Neutrophil (primary cell): ENCODE measurements around the gene CHRNA7.
"Not testable (repeated sequence)": the region's sequence is repeated elsewhere in the genome, so short reads cannot be mapped to it uniquely, and the experiment has no call there.

Source experiments
- H3K27ac ChIP-seq: fragments of 200-600 bp; sonication (generic); 2 replicates; pipeline ENCODE4 v1.5.1; 2016; ENCODE audit warnings: mild to moderate bottlenecking, moderate library complexity
- H3K27me3 ChIP-seq: fragments of 200-600 bp; sonication (generic); 2 replicates; pipeline ENCODE4 v1.6.0; 2016; ENCODE audit warnings: mild to moderate bottlenecking
- H3K36me3 ChIP-seq: fragments of 200-600 bp; sonication (generic); 2 replicates; pipeline ENCODE4 v1.5.1; 2017
- H3K4me1 ChIP-seq, 2 experiments: fragments of 200-600 bp in 1 of 2; sonication (generic) in 1 of 2; 1 replicate in 1 of 2; 2 replicates in 1 of 2; pipeline versions ENCODE4 v1.5.1 to v1.6.1; 2013 to 2016; ENCODE audit warnings: low read depth in 1 of 2, low read length in 1 of 2, mild to moderate bottlenecking in 1 of 2, moderate library complexity in 1 of 2; ENCODE audit not compliant: control insufficient read depth in 1 of 2, insufficient read depth in 1 of 2
- H3K4me3 ChIP-seq, 2 experiments: fragments of 200-600 bp in 1 of 2; sonication (generic) in 1 of 2; 1 replicate in 1 of 2; 2 replicates in 1 of 2; pipeline ENCODE4 v1.5.1; 2013 to 2016; ENCODE audit warnings: low read depth in 1 of 2, low read length in 1 of 2, mild to moderate bottlenecking in 1 of 2, moderate library complexity in 1 of 2
- H3K9me3 ChIP-seq: fragments of 200-600 bp; sonication (generic); 2 replicates; pipeline ENCODE4 v1.5.1; 2016
- TF ChIP-seq, protein P1 (sequence below): fragments of 200-600 bp; sonication (generic); IDR thresholded peaks from 2 replicates; pipeline ENCODE4 v1.5.1; 2016; ENCODE audit warnings: antibody characterized with exemption

The CHRNA7 gene

DNA sequence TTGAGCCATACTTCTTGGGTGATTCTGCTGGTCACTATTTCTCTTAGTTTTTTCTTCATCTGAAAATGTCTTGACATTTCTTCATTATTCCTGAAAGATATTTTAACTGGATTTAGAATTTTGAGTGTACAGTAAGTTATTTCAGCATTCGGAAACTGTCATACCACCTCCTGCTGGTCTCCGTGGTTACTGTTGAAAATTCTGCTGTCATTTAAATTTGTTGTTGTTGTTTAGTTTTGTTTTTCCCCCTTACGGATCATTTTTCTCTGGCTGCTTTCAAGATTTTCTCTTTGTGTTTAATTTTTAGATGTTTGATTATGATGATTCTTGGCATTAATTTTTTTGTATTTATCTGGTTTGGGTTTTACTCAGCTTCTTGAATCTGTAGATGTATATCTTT, 100.5 kb downstream of the CHRNA7 start:
- H3K4me3 ChIP-seq: no peak overlapping the region
- H3K27ac ChIP-seq: no peak overlapping the region
- H3K36me3 ChIP-seq: no peaks in the 10 kb centered on the region
- H3K27me3 ChIP-seq: no peaks in the 10 kb centered on the region
- TF ChIP-seq, protein P1, sequence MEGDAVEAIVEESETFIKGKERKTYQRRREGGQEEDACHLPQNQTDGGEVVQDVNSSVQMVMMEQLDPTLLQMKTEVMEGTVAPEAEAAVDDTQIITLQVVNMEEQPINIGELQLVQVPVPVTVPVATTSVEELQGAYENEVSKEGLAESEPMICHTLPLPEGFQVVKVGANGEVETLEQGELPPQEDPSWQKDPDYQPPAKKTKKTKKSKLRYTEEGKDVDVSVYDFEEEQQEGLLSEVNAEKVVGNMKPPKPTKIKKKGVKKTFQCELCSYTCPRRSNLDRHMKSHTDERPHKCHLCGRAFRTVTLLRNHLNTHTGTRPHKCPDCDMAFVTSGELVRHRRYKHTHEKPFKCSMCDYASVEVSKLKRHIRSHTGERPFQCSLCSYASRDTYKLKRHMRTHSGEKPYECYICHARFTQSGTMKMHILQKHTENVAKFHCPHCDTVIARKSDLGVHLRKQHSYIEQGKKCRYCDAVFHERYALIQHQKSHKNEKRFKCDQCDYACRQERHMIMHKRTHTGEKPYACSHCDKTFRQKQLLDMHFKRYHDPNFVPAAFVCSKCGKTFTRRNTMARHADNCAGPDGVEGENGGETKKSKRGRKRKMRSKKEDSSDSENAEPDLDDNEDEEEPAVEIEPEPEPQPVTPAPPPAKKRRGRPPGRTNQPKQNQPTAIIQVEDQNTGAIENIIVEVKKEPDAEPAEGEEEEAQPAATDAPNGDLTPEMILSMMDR: no peak
- no peaks in the 10 kb centered on the region for H3K4me1 ChIP-seq
- H3K9me3 ChIP-seq: no peaks in the 10 kb centered on the region

DNA sequence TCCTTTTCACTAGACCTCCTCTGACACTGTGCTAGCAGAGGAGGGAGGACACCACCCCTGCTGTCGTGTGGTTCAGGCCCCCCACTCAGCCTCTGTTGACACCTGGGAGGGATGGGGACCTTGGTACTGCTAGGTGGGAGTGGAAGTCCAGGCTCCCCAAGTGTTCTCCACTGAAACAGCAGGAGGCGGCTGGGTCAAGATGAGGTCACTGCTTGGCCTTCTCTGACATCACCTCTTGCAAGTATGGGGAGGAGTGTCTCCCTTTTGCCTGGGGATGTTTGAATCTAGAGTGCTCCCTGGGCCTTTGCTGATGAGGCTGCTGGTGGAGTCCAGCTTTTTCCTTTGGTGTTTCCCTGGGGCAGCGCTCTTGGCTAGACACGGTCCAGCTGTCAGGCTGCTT, 101.5 kb downstream of the CHRNA7 start:
- Histone ChIP-seq H3K27ac (no peak overlapping the region), H3K4me3 (no peak overlapping the region), H3K4me1 (no peaks in the 10 kb centered on the region), H3K27me3 (no peaks in the 10 kb centered on the region), H3K36me3 (no peaks in the 10 kb centered on the region), H3K9me3 (no peaks in the 10 kb centered on the region)
- TF ChIP-seq, protein P1: no peak

DNA sequence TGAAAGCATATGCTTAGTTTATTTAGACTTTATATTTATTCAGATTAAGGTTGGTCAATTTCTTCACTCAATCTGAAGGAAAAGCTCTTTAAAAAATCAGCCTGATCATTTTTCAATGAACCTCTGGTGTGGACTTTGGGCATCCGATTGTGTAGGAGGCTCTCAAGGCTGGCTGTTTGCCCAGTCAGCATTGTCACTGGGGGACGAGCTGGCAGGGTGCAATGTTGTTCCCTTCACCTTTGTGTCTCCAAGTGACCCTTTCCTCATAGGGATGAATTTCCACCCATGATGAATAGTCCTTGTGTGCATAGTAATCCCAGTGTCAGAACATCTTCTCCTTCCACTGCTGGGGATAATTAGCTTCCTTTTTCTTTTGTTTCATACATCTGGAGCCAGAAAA, 102.5 kb downstream of the CHRNA7 start:
- H3K4me3 ChIP-seq: no peak overlapping the region
- H3K36me3 ChIP-seq: no peaks in the 10 kb centered on the region
- no peaks in the 10 kb centered on the region for H3K27me3 ChIP-seq
- TF ChIP-seq, protein P1: no peak
- H3K4me1 ChIP-seq: no peaks in the 10 kb centered on the region
- H3K27ac ChIP-seq: no peak overlapping the region
- no peaks in the 10 kb centered on the region for H3K9me3 ChIP-seq

DNA sequence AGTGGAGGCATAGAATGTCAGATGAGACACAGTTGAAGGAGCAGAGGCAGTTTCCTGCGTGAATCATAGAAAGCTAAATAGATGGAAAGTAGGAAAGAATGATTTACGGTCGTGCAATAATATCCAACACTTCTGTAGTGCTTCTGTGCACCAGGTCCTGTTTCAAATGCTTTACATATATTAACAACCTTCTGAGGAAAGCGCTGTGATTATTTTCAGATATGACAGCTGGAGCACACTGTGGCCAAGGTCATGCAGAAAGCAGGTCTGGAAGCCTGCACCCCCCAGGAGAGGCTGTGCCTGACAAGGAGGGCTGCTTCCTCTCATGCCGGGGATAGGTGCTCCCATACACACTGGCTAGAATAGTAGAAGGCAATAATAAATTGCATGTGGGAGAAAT, 104.5 kb downstream of the CHRNA7 start:
- Histone ChIP-seq H3K4me1 (no peaks in the 10 kb centered on the region), H3K4me3 (no peak overlapping the region), H3K27me3 (no peaks in the 10 kb centered on the region), H3K27ac (no peak overlapping the region), H3K9me3 (no peaks in the 10 kb centered on the region), H3K36me3 (no peaks in the 10 kb centered on the region)
- TF ChIP-seq, protein P1: no peak

DNA sequence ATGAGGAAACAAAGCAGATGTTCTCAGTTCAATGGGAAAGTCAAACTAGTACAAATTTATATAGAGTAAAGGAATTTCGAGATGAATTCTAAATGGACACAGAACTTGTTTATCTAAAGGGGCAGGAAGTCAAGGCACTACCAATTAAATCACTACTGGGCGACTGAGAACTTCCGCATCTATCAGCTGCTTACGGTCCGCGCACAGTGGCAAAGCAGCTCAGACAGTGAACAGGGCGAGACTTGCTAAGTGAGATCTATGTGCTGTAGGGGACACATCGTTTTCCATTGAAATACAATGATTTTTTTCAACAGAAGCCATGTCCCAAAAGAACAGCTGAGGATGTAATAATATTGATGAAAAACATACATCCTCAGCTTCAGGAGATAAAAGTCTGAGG, 105.0 kb downstream of the CHRNA7 start:
- Histone ChIP-seq H3K9me3 (no peaks in the 10 kb centered on the region), H3K27ac (no peak overlapping the region), H3K36me3 (no peaks in the 10 kb centered on the region), H3K27me3 (no peaks in the 10 kb centered on the region), H3K4me1 (no peaks in the 10 kb centered on the region), H3K4me3 (no peak overlapping the region)
- TF ChIP-seq, protein P1: no peak

DNA sequence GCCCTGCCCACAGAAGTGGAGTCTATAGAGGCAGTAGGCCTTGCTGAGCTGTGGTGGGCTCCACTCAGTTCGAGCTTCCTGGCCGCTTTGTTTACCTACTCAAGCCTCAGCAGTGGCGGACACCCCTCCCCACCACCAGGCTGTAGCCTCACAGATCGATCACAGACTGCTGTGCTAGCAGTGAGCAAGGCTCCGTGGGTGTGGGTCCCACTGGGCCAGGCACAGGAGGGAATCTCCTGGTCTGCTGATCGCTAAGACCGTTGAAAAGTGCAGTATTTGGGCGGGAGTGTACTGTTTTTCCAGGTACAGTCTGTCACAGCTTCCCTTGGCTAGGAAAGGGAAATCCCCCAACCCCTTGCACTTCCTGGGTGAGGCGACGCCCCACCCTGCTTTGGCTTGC, 115.2 kb downstream of the CHRNA7 start:
- not testable (repeated sequence) for H3K27me3 ChIP-seq, H3K36me3 ChIP-seq, H3K27ac ChIP-seq, H3K9me3 ChIP-seq, H3K4me1 ChIP-seq, H3K4me3 ChIP-seq
